Lower leg skin (tissue), 3 donors: ENCODE measurements around the gene ESRRB.

Experiments
- POLR2A ChIP-seq, 2 donors: fragments of 450-650 bp; IDR thresholded peaks; one replicate each; pipeline ENCODE4 v1.6.1; 2016 to 2017; ENCODE audit warnings: antibody characterized with exemption in 2 of 2, mild to moderate bottlenecking in 1 of 2, moderate library complexity in 1 of 2
- TF ChIP-seq, protein P1 (sequence below), 3 donors: fragments of 450-650 bp; IDR thresholded peaks; one replicate each; pipeline ENCODE4 v1.5.1; 2016; ENCODE audit warnings: antibody characterized with exemption in 3 of 3, mild to moderate bottlenecking in 3 of 3, moderate library complexity in 2 of 3

DNA sequence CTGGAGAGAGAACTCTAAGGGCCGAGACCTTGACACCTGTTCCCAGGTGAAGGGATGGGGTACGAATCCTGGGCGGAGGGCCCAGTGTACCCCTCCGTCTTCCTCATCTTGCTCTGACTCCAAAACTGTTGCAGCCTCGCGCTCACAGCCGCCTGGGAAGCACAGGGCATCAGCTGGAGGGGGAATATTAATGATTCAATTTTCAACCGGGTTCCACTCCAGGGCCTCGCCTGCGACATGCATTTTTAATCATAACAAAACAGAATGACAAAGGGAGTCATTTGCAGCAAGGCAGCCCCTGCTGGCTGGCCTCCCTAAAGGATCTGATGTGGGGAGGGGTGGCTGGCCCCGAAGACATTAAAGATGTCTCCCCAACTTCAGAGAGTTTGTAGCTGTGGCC lies 41.6 kb upstream of the ESRRB start:
- TF ChIP-seq, protein P1, sequence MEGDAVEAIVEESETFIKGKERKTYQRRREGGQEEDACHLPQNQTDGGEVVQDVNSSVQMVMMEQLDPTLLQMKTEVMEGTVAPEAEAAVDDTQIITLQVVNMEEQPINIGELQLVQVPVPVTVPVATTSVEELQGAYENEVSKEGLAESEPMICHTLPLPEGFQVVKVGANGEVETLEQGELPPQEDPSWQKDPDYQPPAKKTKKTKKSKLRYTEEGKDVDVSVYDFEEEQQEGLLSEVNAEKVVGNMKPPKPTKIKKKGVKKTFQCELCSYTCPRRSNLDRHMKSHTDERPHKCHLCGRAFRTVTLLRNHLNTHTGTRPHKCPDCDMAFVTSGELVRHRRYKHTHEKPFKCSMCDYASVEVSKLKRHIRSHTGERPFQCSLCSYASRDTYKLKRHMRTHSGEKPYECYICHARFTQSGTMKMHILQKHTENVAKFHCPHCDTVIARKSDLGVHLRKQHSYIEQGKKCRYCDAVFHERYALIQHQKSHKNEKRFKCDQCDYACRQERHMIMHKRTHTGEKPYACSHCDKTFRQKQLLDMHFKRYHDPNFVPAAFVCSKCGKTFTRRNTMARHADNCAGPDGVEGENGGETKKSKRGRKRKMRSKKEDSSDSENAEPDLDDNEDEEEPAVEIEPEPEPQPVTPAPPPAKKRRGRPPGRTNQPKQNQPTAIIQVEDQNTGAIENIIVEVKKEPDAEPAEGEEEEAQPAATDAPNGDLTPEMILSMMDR (IDR thresholded peaks at IDR 0.05): no peak
- no peak for TF ChIP-seq POLR2A (IDR thresholded peaks at IDR 0.05)
